Lower leg skin (tissue), 3 donors: Measurements from ENCODE around the gene TXNDC2.

Experiments used
- POLR2A ChIP-seq, 2 donors: fragments of 450-650 bp; IDR thresholded peaks; one replicate each; pipeline ENCODE4 v1.6.1; 2016 to 2017; ENCODE audit warnings: antibody characterized with exemption in 2 of 2, mild to moderate bottlenecking in 1 of 2, moderate library complexity in 1 of 2
- TF ChIP-seq, protein P1 (sequence below), 3 donors: fragments of 450-650 bp; IDR thresholded peaks; one replicate each; pipeline ENCODE4 v1.5.1; 2016; ENCODE audit warnings: antibody characterized with exemption in 3 of 3, mild to moderate bottlenecking in 3 of 3, moderate library complexity in 2 of 3

DNA sequence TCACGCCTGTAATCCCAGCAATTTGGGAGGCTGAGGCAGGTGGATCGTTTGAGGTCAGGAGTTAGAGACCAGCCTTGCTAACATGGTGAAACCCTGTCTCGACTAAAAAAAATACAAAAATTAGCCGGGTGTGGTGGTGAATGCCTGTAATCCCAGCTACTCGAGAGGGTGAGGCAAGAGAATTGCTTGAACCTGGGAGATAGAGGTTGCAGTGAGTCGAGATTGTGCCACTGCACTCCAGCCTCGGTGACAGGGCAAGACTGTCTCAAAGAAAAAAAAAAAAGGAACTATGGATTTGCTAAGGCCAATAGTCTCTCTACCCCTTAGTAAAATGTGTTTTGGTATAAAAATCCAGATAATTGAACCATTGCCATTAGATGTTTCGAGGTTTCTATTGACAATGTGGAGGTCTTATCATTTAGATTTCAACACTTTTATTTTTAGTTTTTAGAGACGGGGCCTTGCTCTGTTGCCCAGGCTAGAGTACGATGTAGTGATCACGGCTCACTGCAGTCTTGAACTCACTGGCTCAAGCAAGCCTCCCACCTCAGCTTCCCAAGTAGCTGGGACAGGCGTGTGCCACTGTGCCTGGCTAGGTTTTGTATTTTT, 1.1 kb upstream of the TXNDC2 start:
- TF ChIP-seq, protein P1, sequence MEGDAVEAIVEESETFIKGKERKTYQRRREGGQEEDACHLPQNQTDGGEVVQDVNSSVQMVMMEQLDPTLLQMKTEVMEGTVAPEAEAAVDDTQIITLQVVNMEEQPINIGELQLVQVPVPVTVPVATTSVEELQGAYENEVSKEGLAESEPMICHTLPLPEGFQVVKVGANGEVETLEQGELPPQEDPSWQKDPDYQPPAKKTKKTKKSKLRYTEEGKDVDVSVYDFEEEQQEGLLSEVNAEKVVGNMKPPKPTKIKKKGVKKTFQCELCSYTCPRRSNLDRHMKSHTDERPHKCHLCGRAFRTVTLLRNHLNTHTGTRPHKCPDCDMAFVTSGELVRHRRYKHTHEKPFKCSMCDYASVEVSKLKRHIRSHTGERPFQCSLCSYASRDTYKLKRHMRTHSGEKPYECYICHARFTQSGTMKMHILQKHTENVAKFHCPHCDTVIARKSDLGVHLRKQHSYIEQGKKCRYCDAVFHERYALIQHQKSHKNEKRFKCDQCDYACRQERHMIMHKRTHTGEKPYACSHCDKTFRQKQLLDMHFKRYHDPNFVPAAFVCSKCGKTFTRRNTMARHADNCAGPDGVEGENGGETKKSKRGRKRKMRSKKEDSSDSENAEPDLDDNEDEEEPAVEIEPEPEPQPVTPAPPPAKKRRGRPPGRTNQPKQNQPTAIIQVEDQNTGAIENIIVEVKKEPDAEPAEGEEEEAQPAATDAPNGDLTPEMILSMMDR (IDR thresholded peaks at IDR 0.05) = no peak
- TF ChIP-seq POLR2A (IDR thresholded peaks at IDR 0.05) = no peak
